A204.1 (cell line): ENCODE measurements around the gene SLC22A24.
"Not testable (repeated sequence)": the region's sequence is repeated elsewhere in the genome, so short reads cannot be mapped to it uniquely, and the experiment has no call there.

Experiments used
- FAIRE-seq: peaks from 2 replicates; lab custom pipeline; 2012; peaks lifted over from hg19 to GRCh38; lab: Jason Lieb, UNC

SLC22A24 gene

GRCh38 chr11:63144121-63144520 lies at the start of gene SLC22A24:
SLC22A24 (minus strand) TSS chr11:63144221; CDS start chr11:63143779, 442 bp downstream.
- FAIRE-seq = no peak

- FAIRE-seq = no peak
Measured at GRCh38 chr11:63180536-63180935, 36.5 kb upstream of the SLC22A24 start.

- FAIRE-seq = no peak
Measured at GRCh38 chr11:63179432-63180041, 35.5 kb upstream of the SLC22A24 start.

GRCh38 chr11:63177872-63178271 lies 33.9 kb upstream of the SLC22A24 start:
- FAIRE-seq = no peak

- no peak for FAIRE-seq
Measured at GRCh38 chr11:63165706-63166310, 21.8 kb upstream of the SLC22A24 start.

GRCh38 chr11:63155794-63156193 lies 11.8 kb upstream of the SLC22A24 start:
- FAIRE-seq = no peak

GRCh38 chr11:63146581-63146980 lies 2.6 kb upstream of the SLC22A24 start:
- FAIRE-seq = no peak

- FAIRE-seq = no peak
Measured at GRCh38 chr11:63142459-63142858, 1.6 kb downstream of the SLC22A24 start.

- no peak for FAIRE-seq
Measured at GRCh38 chr11:63132985-63133775, 10.8 kb downstream of the SLC22A24 start.

GRCh38 chr11:63099555-63099954 lies 44.5 kb downstream of the SLC22A24 start:
- no peak for FAIRE-seq

GRCh38 chr11:63080682-63081081 lies 63.3 kb downstream of the SLC22A24 start:
- FAIRE-seq = no peak

GRCh38 chr11:63046203-63046602 lies 97.8 kb downstream of the SLC22A24 start:
- FAIRE-seq = not testable (repeated sequence)

- no peak for FAIRE-seq
Measured at GRCh38 chr11:63042596-63042995, 101.4 kb downstream of the SLC22A24 start.

GRCh38 chr11:63032457-63032856 lies 111.6 kb downstream of the SLC22A24 start:
- FAIRE-seq = no peak
